Thymus (tissue), 11 donors: Measurements from ENCODE around the gene NR5A2. TPM values are rescaled to one million over a fixed set of nuclear protein-coding genes. Genes with fewer than 3 reads are reported as not detected.
A peak's percentile ranks its signal among the peaks of the same experiment; 100 is the strongest.

ENCODE experiments used
- DNase-seq, 9 donors: peaks; one replicate each; pipeline ENCODE4 v3.0.0-alpha.2; 2013; ENCODE audit warnings: low spot score in 9 of 9, low read depth in 6 of 9, missing footprints in 1 of 9
- H3K27ac ChIP-seq, 2 donors: one replicate each; pipeline ENCODE4 v1.5.1; 2013; ENCODE audit warnings: control low read depth in 1 of 2, low read depth in 1 of 2, low read length in 1 of 2, mild to moderate bottlenecking in 1 of 2, moderate library complexity in 1 of 2
- H3K27me3 ChIP-seq, 2 donors: one replicate each; pipeline ENCODE4 v1.5.1; 2013; ENCODE audit warnings: low read length in 1 of 2; ENCODE audit not compliant: control insufficient read depth in 2 of 2, insufficient read depth in 1 of 2
- H3K36me3 ChIP-seq, 2 donors: one replicate each; pipeline ENCODE4 v1.5.1; 2013; ENCODE audit warnings: low read length in 1 of 2, mild to moderate bottlenecking in 1 of 2, moderate library complexity in 1 of 2; ENCODE audit not compliant: control insufficient read depth in 2 of 2, insufficient read depth in 2 of 2
- H3K4me1 ChIP-seq, 2 donors: one replicate each; pipeline ENCODE4 v1.5.1; 2013; ENCODE audit warnings: low read length in 2 of 2; ENCODE audit not compliant: control insufficient read depth in 2 of 2, insufficient read depth in 2 of 2
- H3K4me3 ChIP-seq, 2 donors: one replicate each; pipeline ENCODE4 v1.5.1; 2013; ENCODE audit warnings: low read length in 2 of 2, control low read depth in 1 of 2, mild to moderate bottlenecking in 1 of 2
- H3K9me3 ChIP-seq, 2 donors: one replicate each; pipeline ENCODE4 v1.5.1; 2013; ENCODE audit warnings: low read length in 1 of 2, mild to moderate bottlenecking in 1 of 2; ENCODE audit not compliant: control insufficient read depth in 2 of 2, insufficient read depth in 1 of 2
- WGBS: extraction: QIAGEN DNeasy Blood & Tissue Kit; methylation state at CpG from one replicate; pipeline ENCODE4 v1.1.7; 2013; 5-methylcytosine and 5-hydroxymethylcytosine counted together
- polyA plus RNA-seq: library from polyadenylated mRNA; stranded (reverse); fragments of 200-250 nt; gene quantifications from one replicate; pipeline ENCODE4 v1.2.3, GENCODE V29; 2013
- total RNA-seq: library from RNA; stranded (reverse); fragments of 120-200 nt; gene quantifications from one replicate; pipeline ENCODE4 v1.2.4, GENCODE V29; 2013
- donor health status: healthy.

NR5A2 gene
- total and polyA plus RNA-seq, 2 donors: 0.76 to 0.94 TPM

DNA sequence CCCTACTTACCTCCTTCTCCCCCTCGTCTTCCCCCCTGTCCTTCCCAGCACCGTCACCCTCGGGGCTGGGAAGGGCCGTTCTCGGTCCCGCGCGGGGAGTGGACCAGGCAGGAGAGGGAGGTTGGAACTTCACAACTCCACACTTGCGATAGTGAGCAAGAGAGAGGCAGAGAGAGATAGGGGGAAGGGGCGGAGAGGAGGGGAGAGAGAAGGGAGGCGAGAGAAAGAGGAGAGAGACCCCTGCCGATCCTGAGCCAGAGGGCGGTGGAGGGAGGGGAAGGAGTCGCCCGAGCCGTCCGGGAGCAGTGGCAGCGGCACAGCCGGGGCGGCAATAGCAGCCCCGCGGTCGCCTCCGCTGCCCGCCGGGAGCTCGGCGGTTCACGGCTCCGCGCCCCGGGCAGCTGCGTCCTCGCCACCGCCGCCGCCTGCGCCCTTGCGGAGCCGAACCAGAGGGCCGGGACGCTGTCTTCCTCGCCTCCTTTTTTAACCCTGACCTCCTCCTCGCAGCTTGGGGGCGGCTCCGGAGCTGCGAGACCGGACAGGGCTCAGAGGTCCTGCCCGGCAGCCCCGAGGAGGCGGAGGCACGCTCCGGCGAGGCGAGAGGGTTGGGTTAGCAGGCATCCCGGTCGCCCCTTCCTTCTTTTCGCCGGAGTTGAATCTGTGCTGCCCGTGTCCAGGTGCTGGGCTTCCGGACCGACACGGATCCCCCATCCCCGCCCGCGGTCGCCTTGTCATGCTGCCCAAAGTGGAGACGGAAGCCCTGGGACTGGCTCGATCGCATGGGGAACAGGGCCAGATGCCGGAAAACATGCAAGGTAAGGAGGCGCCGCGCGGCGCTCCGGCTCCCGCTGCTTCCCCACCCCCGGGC lies 11.7 kb downstream of the NR5A2 start:
- no peaks in the 10 kb centered on the region for H3K36me3 ChIP-seq
- no peaks in the 10 kb centered on the region for H3K9me3 ChIP-seq
- peaks cover 2 to 36% of the 10 kb centered on the region in 2 donors for H3K4me1 ChIP-seq
- H3K4me3 ChIP-seq: peak overlapping the region; percentile 16 to 39
- peaks cover 84 to 100% of the 10 kb centered on the region in 2 donors for H3K27me3 ChIP-seq
- no peak overlapping the region for H3K27ac ChIP-seq
- under 1% methylated on average over 79 of the region's 79 CpGs for WGBS
- DNase-seq: no peak

DNA sequence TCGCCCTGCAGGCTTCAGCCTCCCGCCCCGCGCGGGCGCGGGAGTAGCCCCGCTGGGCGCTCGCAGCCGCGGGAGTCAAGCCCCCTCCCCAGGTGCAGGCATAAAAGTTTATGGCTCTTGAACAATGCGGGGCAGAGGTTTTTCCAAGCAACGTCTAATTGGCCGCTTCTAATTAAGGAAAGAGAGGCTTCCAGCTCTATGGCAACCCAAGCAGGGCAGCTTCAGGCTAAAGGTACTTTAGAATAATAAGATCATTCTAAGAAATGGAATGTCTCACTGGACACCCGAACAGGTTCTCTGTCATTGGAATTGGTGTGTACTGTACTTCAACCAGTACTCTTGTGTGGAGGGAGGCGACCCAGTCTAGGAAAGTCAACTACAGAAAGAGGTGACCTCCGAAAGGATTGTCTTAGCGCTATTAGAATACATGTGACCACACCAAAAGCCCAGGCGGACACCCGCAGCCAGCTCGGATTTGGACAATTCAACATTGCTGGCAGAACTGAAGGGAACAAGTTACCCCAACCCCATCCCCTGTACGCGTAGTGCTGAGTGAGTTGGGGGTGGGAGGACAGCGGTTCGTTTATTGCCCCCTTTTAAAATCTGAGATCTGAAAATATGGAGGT lies 12.5 kb downstream of the NR5A2 start:
- H3K36me3 ChIP-seq: no peaks in the 10 kb centered on the region
- peak overlapping the region in 1 of 2 donors; percentile 39 for H3K4me3 ChIP-seq
- no peak for DNase-seq
- H3K27me3 ChIP-seq: peaks cover 78 to 100% of the 10 kb centered on the region in 2 donors
- H3K9me3 ChIP-seq: no peaks in the 10 kb centered on the region
- peaks cover 2 to 31% of the 10 kb centered on the region in 2 donors for H3K4me1 ChIP-seq
- no peak overlapping the region for H3K27ac ChIP-seq
- 4% methylated on average over 26 of the region's 26 CpGs for WGBS

GRCh38 chr1:200040481-200041138 lies 13.1 kb downstream of the NR5A2 start:
- H3K27ac ChIP-seq: no peak overlapping the region
- H3K27me3 ChIP-seq: peaks cover 74 to 100% of the 10 kb centered on the region in 2 donors
- H3K9me3 ChIP-seq: no peaks in the 10 kb centered on the region
- 4% methylated on average over 35 of the region's 35 CpGs for WGBS
- no peak for DNase-seq
- H3K4me3 ChIP-seq: no peak overlapping the region
- H3K36me3 ChIP-seq: no peaks in the 10 kb centered on the region
- peaks cover 0 to 24% of the 10 kb centered on the region in 2 donors for H3K4me1 ChIP-seq

DNA sequence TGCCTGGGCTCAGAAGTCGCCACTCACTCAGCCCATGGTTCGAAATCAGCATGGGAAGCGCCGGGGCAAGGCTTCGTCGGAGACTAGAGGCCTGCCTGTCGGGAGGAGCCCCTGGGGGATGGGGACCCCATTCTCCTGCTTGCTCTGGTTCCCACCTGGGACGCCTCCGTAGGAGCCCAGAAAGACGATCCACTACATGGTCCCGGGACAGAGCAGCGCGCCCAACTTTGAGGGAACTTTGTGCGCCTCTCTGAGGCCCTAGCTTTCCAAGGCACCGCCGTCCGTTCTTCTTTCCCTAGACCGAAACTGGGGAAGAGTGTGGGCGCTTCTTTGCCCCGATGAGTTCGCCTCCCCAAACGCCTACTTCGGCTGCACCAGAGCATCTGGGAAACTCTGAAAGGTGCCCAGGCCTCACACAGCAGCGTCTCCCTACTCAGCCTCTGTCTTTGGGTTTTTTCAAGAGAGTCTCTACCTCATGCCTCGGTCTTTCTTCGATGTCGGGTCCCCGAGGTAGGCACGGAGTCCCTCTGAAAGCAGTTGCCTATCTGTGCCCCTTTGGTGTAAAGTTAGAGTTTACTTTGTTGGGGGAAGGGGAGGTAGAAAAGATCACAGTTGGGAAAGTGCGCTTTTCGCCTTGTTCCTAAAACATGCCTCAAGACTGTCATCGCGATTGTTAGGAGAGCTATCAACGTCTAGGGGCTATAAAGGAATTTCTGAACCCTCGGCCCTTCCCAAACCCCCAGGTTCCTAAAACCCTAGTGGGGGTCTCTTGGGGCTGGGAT lies 14.0 kb downstream of the NR5A2 start:
- Histone ChIP-seq H3K27me3 (peaks cover 65 to 100% of the 10 kb centered on the region in 2 donors), H3K36me3 (no peaks in the 10 kb centered on the region), H3K4me1 (peaks cover 0 to 19% of the 10 kb centered on the region in 2 donors), H3K4me3 (no peak overlapping the region), H3K9me3 (no peaks in the 10 kb centered on the region), H3K27ac (no peak overlapping the region)
- WGBS: 19% methylated on average over 35 of the region's 35 CpGs
- DNase-seq: no peak

DNA sequence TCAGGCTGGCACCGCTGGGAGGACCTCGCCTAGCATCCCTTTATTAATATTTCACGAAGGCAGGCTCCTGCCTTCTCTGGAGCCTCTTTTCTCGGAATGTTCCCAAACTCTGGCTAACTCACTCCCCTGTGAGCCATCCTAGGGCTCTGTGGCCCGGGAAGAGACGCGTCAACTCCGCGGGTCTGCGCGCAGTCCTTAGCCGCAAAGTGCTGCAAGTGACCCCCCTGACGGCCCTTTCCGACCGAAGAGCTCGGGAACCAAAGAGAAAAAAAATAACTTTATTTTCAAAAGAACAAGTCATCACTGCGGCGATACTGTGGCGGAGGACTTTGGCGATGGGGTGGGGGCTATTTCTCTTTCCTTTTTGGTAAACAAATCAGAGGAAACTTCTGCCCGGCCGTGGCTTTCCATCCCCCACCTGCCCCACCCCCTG lies 14.6 kb downstream of the NR5A2 start:
- H3K27ac ChIP-seq: no peak overlapping the region
- no peak overlapping the region for H3K4me3 ChIP-seq
- no peaks in the 10 kb centered on the region for H3K9me3 ChIP-seq
- no peak for DNase-seq
- H3K27me3 ChIP-seq: peaks cover 59 to 99% of the 10 kb centered on the region in 2 donors
- H3K36me3 ChIP-seq: no peaks in the 10 kb centered on the region
- H3K4me1 ChIP-seq: peaks cover 0 to 19% of the 10 kb centered on the region in 2 donors
- WGBS: 8% methylated on average over 22 of the region's 22 CpGs

- peak overlapping the region in 1 of 2 donors; percentile 15 for H3K27ac ChIP-seq
- H3K27me3 ChIP-seq: peaks cover 56 to 93% of the 10 kb centered on the region in 2 donors
- WGBS: 4% methylated on average over 48 of the region's 48 CpGs
- no peaks in the 10 kb centered on the region for H3K36me3 ChIP-seq
- H3K9me3 ChIP-seq: no peaks in the 10 kb centered on the region
- H3K4me1 ChIP-seq: peaks cover 0 to 19% of the 10 kb centered on the region in 2 donors
- no peak for DNase-seq
- H3K4me3 ChIP-seq: peak overlapping the region in 1 of 2 donors; percentile 12
Measured at GRCh38 chr1:200042552-200043335, 15.2 kb downstream of the NR5A2 start.

DNA sequence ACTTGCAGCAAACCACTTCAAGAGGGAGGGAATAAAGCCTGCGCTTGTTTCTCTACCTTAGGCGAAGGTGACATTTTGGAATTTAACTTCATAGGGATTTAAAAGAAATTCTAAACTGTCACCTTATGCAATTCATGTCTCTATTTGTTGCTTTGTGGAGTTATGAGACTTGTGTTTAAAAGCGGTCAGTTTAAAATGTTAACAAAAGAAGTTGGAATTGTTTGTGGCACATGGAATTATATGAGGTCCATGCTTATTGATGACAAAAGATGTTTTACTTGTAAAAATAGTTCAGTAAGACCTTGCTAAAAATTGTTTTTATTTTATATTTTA lies 15.8 kb downstream of the NR5A2 start:
- H3K9me3 ChIP-seq: peaks cover 0 to 4% of the 10 kb centered on the region in 2 donors
- WGBS: 34% methylated on average over 3 of the region's 3 CpGs
- H3K4me3 ChIP-seq: no peak overlapping the region
- peaks cover 0 to 19% of the 10 kb centered on the region in 2 donors for H3K4me1 ChIP-seq
- H3K27me3 ChIP-seq: peaks cover 51 to 93% of the 10 kb centered on the region in 2 donors
- no peak overlapping the region for H3K27ac ChIP-seq
- H3K36me3 ChIP-seq: no peaks in the 10 kb centered on the region
- no peak for DNase-seq

- H3K27ac ChIP-seq: no peak overlapping the region
- WGBS: 93% methylated on average over 2 of the region's 2 CpGs
- peaks cover 0 to 5% of the 10 kb centered on the region in 2 donors for H3K4me1 ChIP-seq
- peaks cover 0 to 4% of the 10 kb centered on the region in 2 donors for H3K9me3 ChIP-seq
- peaks cover 28 to 72% of the 10 kb centered on the region in 2 donors for H3K27me3 ChIP-seq
- DNase-seq: no peak
- no peaks in the 10 kb centered on the region for H3K36me3 ChIP-seq
- H3K4me3 ChIP-seq: no peak overlapping the region
Measured at GRCh38 chr1:200046115-200046514, 18.6 kb downstream of the NR5A2 start.
